Liver (tissue), 3 donors: ENCODE data around the gene OR2H1.

Experiments used
- EGR1 ChIP-seq, 2 donors: IDR thresholded peaks; 2 replicates each; pipeline ENCODE4 v1.6.1; 2016 to 2018; ENCODE audit warnings: antibody characterized with exemption in 2 of 2, low read depth in 2 of 2
- GABPA ChIP-seq, 2 donors: IDR thresholded peaks in 1 of 2; conservative IDR thresholded peaks in 1 of 2; 2 replicates each; pipeline ENCODE4 v1.6.1; 2016; ENCODE audit warnings: antibody characterized with exemption in 2 of 2, mild to moderate bottlenecking in 1 of 2, moderate library complexity in 1 of 2
- SP1 ChIP-seq: IDR thresholded peaks from 2 replicates; pipeline ENCODE4 v1.6.1; 2018; ENCODE audit warnings: antibody characterized with exemption, mild to moderate bottlenecking
- TAF1 ChIP-seq: conservative IDR thresholded peaks from 2 replicates; pipeline ENCODE4 v1.6.1; 2016; ENCODE audit warnings: antibody characterized with exemption, mild to moderate bottlenecking
- YY1 ChIP-seq: IDR thresholded peaks from 2 replicates; pipeline ENCODE4 v1.6.1; 2016; ENCODE audit warnings: antibody characterized with exemption, mild to moderate bottlenecking
- TF ChIP-seq, protein P1 (sequence below): fragments of 150-350 bp; IDR thresholded peaks from 2 replicates; pipeline ENCODE4 v1.5.1; 2017; ENCODE audit warnings: improper control_type of control experiment, low read depth, low read length; ENCODE audit not compliant: missing input control
- TF ChIP-seq, protein P2 (sequence below): IDR thresholded peaks from 2 replicates; pipeline ENCODE4 v1.6.1; 2016; ENCODE audit warnings: antibody characterized with exemption
- TF ChIP-seq, protein P3 (sequence below): IDR thresholded peaks from 2 replicates; pipeline ENCODE4 v1.6.1; 2016; ENCODE audit warnings: antibody characterized with exemption
- donor health status: healthy.
- donor health status: healthy.

DNA sequence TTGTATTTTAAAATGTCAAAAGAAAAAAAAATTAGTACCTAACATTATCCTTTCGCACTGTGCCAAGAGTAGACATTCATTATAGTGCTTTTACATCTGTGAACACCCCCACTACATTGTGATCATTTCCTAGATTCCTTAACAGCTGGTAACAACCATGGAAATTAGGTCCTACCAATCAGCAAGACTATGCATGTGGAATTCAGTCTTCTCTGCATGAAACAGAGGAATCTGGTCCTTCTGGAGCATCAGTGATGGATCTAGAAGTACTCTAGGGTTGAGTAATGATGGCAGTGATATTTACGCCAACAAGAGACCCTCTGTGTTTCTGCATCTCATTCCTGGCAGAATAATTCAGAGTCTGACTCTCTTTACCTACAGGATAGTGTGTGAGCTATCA, 32.8 kb upstream of the OR2H1 start:
- TF ChIP-seq TAF1 (no peak), EGR1 (IDR thresholded peaks at IDR 0.05; ENCODE audit: low read depth in 2 of 2) (no peak), YY1 (no peak), GABPA (IDR thresholded peaks at IDR 0.05 in 1 of 2, conservative IDR thresholded peaks at IDR 0.05 in 1 of 2) (no peak), SP1 (no peak)
- TF ChIP-seq, protein P1, sequence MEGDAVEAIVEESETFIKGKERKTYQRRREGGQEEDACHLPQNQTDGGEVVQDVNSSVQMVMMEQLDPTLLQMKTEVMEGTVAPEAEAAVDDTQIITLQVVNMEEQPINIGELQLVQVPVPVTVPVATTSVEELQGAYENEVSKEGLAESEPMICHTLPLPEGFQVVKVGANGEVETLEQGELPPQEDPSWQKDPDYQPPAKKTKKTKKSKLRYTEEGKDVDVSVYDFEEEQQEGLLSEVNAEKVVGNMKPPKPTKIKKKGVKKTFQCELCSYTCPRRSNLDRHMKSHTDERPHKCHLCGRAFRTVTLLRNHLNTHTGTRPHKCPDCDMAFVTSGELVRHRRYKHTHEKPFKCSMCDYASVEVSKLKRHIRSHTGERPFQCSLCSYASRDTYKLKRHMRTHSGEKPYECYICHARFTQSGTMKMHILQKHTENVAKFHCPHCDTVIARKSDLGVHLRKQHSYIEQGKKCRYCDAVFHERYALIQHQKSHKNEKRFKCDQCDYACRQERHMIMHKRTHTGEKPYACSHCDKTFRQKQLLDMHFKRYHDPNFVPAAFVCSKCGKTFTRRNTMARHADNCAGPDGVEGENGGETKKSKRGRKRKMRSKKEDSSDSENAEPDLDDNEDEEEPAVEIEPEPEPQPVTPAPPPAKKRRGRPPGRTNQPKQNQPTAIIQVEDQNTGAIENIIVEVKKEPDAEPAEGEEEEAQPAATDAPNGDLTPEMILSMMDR = no peak
- TF ChIP-seq, protein P2, sequence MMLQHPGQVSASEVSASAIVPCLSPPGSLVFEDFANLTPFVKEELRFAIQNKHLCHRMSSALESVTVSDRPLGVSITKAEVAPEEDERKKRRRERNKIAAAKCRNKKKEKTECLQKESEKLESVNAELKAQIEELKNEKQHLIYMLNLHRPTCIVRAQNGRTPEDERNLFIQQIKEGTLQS = no peak
- TF ChIP-seq, protein P3, sequence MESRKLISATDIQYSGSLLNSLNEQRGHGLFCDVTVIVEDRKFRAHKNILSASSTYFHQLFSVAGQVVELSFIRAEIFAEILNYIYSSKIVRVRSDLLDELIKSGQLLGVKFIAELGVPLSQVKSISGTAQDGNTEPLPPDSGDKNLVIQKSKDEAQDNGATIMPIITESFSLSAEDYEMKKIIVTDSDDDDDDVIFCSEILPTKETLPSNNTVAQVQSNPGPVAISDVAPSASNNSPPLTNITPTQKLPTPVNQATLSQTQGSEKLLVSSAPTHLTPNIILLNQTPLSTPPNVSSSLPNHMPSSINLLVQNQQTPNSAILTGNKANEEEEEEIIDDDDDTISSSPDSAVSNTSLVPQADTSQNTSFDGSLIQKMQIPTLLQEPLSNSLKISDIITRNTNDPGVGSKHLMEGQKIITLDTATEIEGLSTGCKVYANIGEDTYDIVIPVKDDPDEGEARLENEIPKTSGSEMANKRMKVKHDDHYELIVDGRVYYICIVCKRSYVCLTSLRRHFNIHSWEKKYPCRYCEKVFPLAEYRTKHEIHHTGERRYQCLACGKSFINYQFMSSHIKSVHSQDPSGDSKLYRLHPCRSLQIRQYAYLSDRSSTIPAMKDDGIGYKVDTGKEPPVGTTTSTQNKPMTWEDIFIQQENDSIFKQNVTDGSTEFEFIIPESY = no peak
